Osteoblast (primary cell): ENCODE data around the gene FAS. TPM values are rescaled to one million over a fixed set of nuclear protein-coding genes. Genes with fewer than 3 reads are reported as not detected.

ENCODE experiments used
- DNase-seq: peaks from one replicate; pipeline ENCODE4 v3.0.0; 2011; ENCODE audit warnings: low spot score, mixed read lengths; ENCODE audit not compliant: insufficient read length; ENCODE audit errors: missing footprints
- H2AFZ ChIP-seq: 2 replicates; pipeline ENCODE4 v1.6.0; 2011; ENCODE audit warnings: mild to moderate bottlenecking, low read length
- H3K27ac ChIP-seq: 2 replicates; pipeline ENCODE4 v1.5.1; 2011; ENCODE audit warnings: mild to moderate bottlenecking, low read depth, low read length, moderate library complexity
- H3K27me3 ChIP-seq: 2 replicates; pipeline ENCODE4 v1.6.0; 2012; ENCODE audit warnings: mild to moderate bottlenecking, control low read depth, inconsistent platforms, low read length, moderate library complexity; ENCODE audit not compliant: insufficient read depth
- H3K36me3 ChIP-seq: 2 replicates; pipeline ENCODE4 v1.5.1; 2011; ENCODE audit warnings: mild to moderate bottlenecking, low read length, control low read depth, moderate library complexity; ENCODE audit not compliant: insufficient read depth
- H3K4me1 ChIP-seq: 2 replicates; pipeline ENCODE4 v1.5.1; 2011; ENCODE audit warnings: mild to moderate bottlenecking, low read length, control low read depth, moderate library complexity; ENCODE audit not compliant: insufficient read depth
- H3K4me2 ChIP-seq: 2 replicates; pipeline ENCODE4 v1.6.0; 2011; ENCODE audit warnings: mild to moderate bottlenecking, low read length; ENCODE audit not compliant: insufficient read depth
- H3K4me3 ChIP-seq: fragments of 200-600 bp; sonication (generic); 3 replicates; pipeline ENCODE4 v1.5.1; 2012; ENCODE audit warnings: mild to moderate bottlenecking, low read length, inconsistent platforms; ENCODE audit not compliant: insufficient read depth
- H3K79me2 ChIP-seq: 2 replicates; pipeline ENCODE4 v1.6.0; 2012; ENCODE audit warnings: mild to moderate bottlenecking, low read length, control low read depth, inconsistent platforms; ENCODE audit not compliant: insufficient read depth
- H3K9me3 ChIP-seq: 2 replicates; pipeline ENCODE4 v1.5.1; 2011; ENCODE audit warnings: low read depth, low read length, control low read depth
- H4K20me1 ChIP-seq: 2 replicates; pipeline ENCODE4 v1.6.0; 2012; ENCODE audit warnings: mild to moderate bottlenecking, low read length, control low read depth; ENCODE audit not compliant: insufficient read depth
- total RNA-seq: library from RNA; depleted of rRNA; stranded (reverse); fragments of >200 nt; gene quantifications from 2 replicates; pipeline ENCODE4 v1.2.3, GENCODE V29; 2012
- TF ChIP-seq, protein P1 (sequence below): IDR thresholded peaks from 2 replicates; pipeline ENCODE4 v1.5.1; 2011; ENCODE audit warnings: mild to moderate bottlenecking, low read depth, low read length, moderate library complexity; ENCODE audit errors: extremely low read depth

The FAS gene
- total RNA-seq, 1 donor, result 49.6 TPM

DNA sequence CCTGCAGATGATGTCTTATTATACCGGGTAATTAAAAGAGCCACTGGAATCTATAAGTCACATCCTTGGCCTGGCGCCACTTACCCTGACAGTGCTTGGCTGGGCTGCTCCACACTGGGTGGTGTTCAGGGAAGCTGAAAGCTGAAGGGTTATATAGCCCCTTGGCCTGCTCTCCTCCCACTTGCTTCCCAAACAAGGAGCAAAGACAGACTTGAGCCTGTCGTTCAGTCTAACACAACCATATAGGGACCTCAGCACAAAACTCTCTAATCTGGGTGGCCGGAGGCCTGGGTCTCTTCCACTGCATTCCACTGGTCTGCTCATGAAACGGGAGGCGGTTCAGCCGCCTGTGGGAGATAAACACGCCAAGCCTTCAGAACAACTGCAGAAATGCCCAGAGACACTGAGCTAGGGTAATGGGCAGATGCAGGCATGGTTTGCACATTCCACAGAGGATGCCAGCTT is 37.9 kb upstream of the FAS start, which contains the start of gene ACTA2:
TSS of gene ACTA2 (minus strand) at position 127 of the 465 bp plus-strand sequence. CDS start 3,843 bp downstream, outside the sequence.
- no peaks in the 10 kb centered on the region for H4K20me1 ChIP-seq
- H3K36me3 ChIP-seq, result peaks cover 7% of the 10 kb centered on the region
- H3K4me2 ChIP-seq, result peak within 1 kb of the TSS; percentile 77
- H2AFZ ChIP-seq, result peak within 1 kb of the TSS; percentile 45
- peaks cover 38% of the 10 kb centered on the region for H3K4me1 ChIP-seq
- H3K27ac ChIP-seq, result peak within 1 kb of the TSS; percentile 78
- peak within 1 kb of the TSS; percentile 63 for H3K4me3 ChIP-seq
- peaks cover 32% of the 10 kb centered on the region for H3K79me2 ChIP-seq
- TF ChIP-seq, protein P1, sequence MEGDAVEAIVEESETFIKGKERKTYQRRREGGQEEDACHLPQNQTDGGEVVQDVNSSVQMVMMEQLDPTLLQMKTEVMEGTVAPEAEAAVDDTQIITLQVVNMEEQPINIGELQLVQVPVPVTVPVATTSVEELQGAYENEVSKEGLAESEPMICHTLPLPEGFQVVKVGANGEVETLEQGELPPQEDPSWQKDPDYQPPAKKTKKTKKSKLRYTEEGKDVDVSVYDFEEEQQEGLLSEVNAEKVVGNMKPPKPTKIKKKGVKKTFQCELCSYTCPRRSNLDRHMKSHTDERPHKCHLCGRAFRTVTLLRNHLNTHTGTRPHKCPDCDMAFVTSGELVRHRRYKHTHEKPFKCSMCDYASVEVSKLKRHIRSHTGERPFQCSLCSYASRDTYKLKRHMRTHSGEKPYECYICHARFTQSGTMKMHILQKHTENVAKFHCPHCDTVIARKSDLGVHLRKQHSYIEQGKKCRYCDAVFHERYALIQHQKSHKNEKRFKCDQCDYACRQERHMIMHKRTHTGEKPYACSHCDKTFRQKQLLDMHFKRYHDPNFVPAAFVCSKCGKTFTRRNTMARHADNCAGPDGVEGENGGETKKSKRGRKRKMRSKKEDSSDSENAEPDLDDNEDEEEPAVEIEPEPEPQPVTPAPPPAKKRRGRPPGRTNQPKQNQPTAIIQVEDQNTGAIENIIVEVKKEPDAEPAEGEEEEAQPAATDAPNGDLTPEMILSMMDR, result no peak
- peak; percentile 41 for DNase-seq
- no peaks in the 10 kb centered on the region for H3K9me3 ChIP-seq
- no peaks in the 10 kb centered on the region for H3K27me3 ChIP-seq

DNA sequence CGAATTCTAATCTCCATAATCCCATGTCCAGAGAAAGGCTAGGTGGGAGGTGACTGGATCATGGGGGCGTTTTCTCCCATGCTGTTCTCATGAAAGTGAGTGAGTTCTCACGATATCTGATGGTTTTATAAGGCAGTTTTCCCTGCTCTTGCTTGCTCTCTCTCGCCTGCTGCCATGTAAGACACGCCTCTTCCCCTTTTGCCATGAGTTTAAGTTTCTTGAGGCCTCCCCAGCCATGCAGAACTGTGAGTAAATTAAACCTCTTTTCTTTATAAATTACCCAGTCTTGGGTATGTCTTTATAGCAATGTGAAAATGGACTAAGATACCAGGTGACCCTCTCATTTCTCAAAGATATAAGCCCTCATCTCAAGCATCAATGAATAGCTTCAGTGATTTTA is 36.9 kb upstream of the FAS start:
- Histone ChIP-seq H3K4me2 (no peak overlapping the region), H3K4me1 (peaks cover 38% of the 10 kb centered on the region), H3K4me3 (no peak overlapping the region), H4K20me1 (no peaks in the 10 kb centered on the region), H3K27ac (no peak overlapping the region), H3K9me3 (no peaks in the 10 kb centered on the region), H3K27me3 (no peaks in the 10 kb centered on the region), H2AFZ (no peak overlapping the region), H3K79me2 (peaks cover 24% of the 10 kb centered on the region), H3K36me3 (peaks cover 3% of the 10 kb centered on the region)
- no peak for DNase-seq
- TF ChIP-seq, protein P1, result no peak

DNA sequence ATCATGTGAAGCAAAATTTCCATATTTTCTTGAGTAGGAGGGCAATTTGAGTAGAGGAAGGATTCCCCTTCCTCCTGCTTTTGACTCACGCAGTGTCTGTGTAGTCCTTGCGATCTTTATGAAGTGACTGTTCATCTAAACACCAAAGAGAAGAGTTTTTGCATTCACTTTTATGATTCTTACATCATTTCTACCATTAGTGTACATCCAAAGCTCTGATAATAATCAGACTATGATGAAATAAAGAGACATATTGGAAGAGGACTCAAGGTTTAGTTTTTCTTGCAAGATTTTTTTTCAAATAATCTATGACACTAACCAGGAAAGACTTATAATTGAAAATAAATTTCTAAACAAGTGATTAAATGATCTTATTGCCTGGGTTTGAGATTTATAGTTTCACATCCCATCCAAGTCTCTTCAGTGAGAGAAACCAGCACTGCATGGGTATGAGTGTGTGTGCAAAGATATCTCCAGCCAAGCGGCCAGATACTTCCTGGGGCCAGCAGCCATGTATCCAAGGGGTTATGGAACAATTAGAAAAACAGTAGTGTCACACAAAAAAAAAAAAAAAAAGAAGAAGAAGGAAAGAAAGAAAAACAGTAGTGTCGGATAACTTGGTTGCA is 36.0 kb upstream of the FAS start:
- no peaks in the 10 kb centered on the region for H3K36me3 ChIP-seq
- no peak overlapping the region for H2AFZ ChIP-seq
- TF ChIP-seq, protein P1, result no peak
- H3K27ac ChIP-seq, result no peak overlapping the region
- DNase-seq, result no peak
- H3K9me3 ChIP-seq, result no peaks in the 10 kb centered on the region
- peaks cover 15% of the 10 kb centered on the region for H3K79me2 ChIP-seq
- no peak overlapping the region for H3K4me2 ChIP-seq
- no peak overlapping the region for H3K4me3 ChIP-seq
- no peaks in the 10 kb centered on the region for H3K27me3 ChIP-seq
- H4K20me1 ChIP-seq, result no peaks in the 10 kb centered on the region
- peaks cover 38% of the 10 kb centered on the region for H3K4me1 ChIP-seq

DNA sequence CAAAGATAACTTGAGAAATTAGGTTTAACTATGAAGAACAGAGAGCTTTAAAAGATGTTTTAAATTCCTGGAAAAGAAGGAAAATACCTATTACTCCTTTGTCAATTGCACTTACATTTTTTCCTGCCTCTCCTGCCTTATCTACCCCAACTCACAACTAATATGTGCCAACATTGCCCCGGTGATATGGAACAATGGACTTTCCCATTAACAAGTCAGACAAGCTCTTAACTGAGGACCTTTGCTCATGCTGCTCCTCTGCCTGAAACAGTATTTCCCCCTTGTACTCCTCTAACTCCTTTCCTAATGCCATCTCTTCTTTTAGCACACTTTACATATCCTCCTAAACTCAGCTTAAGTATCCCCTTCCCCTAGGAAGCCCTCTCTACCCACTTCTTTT is 33.2 kb upstream of the FAS start:
- Histone ChIP-seq H3K27me3 (no peaks in the 10 kb centered on the region), H4K20me1 (no peaks in the 10 kb centered on the region), H3K4me3 (no peak overlapping the region), H3K27ac (no peak overlapping the region), H3K36me3 (no peaks in the 10 kb centered on the region), H3K4me2 (no peak overlapping the region), H2AFZ (no peak overlapping the region), H3K79me2 (no peaks in the 10 kb centered on the region), H3K9me3 (no peaks in the 10 kb centered on the region), H3K4me1 (peaks cover 16% of the 10 kb centered on the region)
- TF ChIP-seq, protein P1, result no peak
- DNase-seq, result no peak
